Naive thymus-derived CD8-positive, alpha-beta T cell (primary cell): ENCODE measurements around the gene LRRC7. TPM values are rescaled to one million over a fixed set of nuclear protein-coding genes. Genes with fewer than 3 reads are reported as not detected.

Experiments used
- ATAC-seq, 2 donors: fragments of 150-1000 bp; cut with Tn5 transposase in 1 of 2; sonication (Bioruptor Pico), chemical (Tn5 transposase) in 1 of 2; 1 replicate in 1 of 2; 2 replicates in 1 of 2; pipeline ENCODE4 v1.10.0; 2021; ENCODE audit warnings: mild to moderate bottlenecking in 2 of 2, moderate library complexity in 2 of 2
- POLR2A ChIA-PET: fragments of 350-600 bp; sonication (Branson Sonifier 250); formaldehyde crosslinking; loops from one replicate; lab custom pipeline; 2021; ENCODE audit warnings: antibody characterized with exemption; lab: Charles Lee
- DNase-seq, 10 donors: peaks; one replicate each; pipeline versions ENCODE4 v3.0.0 to v3.0.0-alpha.2; 2020 to 2022
- H3K27ac Mint-ChIP-seq, 10 donors: one replicate each; pipeline ENCODE4 v1.8.0; 2020 to 2022; ENCODE audit warnings: mild to moderate bottlenecking in 10 of 10, mixed read lengths in 10 of 10, moderate library complexity in 4 of 10, inconsistent platforms in 1 of 10
- H3K27me3 Mint-ChIP-seq, 5 donors: one replicate each; pipeline ENCODE4 v1.8.0; 2021 to 2022; ENCODE audit warnings: mixed read lengths in 5 of 5
- H3K36me3 Mint-ChIP-seq, 3 donors: one replicate each; pipeline ENCODE4 v1.8.0; 2020 to 2022; ENCODE audit warnings: mixed read lengths in 3 of 3, mild to moderate bottlenecking in 2 of 3, inconsistent platforms in 1 of 3
- H3K4me1 Mint-ChIP-seq, 4 donors: one replicate each; pipeline ENCODE4 v1.8.0; 2021 to 2022; ENCODE audit warnings: mixed read lengths in 4 of 4
- H3K4me3 Mint-ChIP-seq, 10 donors: one replicate each; pipeline ENCODE4 v1.8.0; 2020 to 2022; ENCODE audit warnings: mild to moderate bottlenecking in 10 of 10, mixed read lengths in 10 of 10, moderate library complexity in 6 of 10, inconsistent platforms in 1 of 10
- H3K9me3 Mint-ChIP-seq, 9 donors: one replicate each; pipeline ENCODE4 v1.8.0; 2020 to 2022; ENCODE audit warnings: mixed read lengths in 9 of 9, mild to moderate bottlenecking in 3 of 9, inconsistent platforms in 1 of 9, moderate library complexity in 1 of 9
- polyA plus RNA-seq, 3 donors: library from polyadenylated mRNA; unstranded; fragments of 300-500 nt; fragmentation: Illumina TruSeq; gene quantifications; one replicate each; pipeline ENCODE4 v1.2.3, GENCODE V29; 2021
- total RNA-seq, 8 experiments: library from RNA in 2 of 8; stranded (reverse) in 2 of 8; gene quantifications; one replicate each; pipeline ENCODE4 v1.2.3 and lab custom pipeline; 2021 to 2026

Gene LRRC7
- total and polyA plus RNA-seq, 5 experiments from 2014 or later = 0.13 to 1.5 (median 0.48) TPM

DNA sequence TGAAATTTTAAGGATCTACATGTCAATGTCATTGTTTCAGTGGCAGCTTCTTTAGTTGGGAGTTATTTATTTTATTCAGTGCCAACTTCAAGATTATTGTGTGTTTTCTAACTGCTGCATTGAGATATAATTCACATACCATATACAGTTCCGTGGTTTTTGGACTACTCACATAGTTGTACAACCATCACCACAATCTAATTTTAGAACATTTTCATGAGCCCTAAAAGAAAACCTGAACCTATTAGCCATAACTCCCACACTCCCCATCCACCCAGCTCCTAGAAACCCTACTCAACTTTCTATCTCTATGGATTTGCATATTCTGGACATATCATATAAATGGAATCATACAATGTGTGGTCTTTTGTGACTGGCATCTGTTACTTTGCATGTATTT lies 417.7 kb downstream of the LRRC7 start:
- Mint-ChIP-seq H3K36me3 (no peaks in the 10 kb centered on the region), H3K4me1 (no peaks in the 10 kb centered on the region), H3K4me3 (no peak overlapping the region)

GRCh38 chr1:69985901-69986439 lies 418.2 kb downstream of the LRRC7 start:
- DNase-seq (no peak), ATAC-seq (no peak)
- H3K27me3 Mint-ChIP-seq = peaks cover 0 to 2% (median 0%) of the 10 kb centered on the region in 5 donors
- H3K4me3 Mint-ChIP-seq = no peak overlapping the region
- H3K36me3 Mint-ChIP-seq = no peaks in the 10 kb centered on the region
- no peaks in the 10 kb centered on the region for H3K4me1 Mint-ChIP-seq
- no peak overlapping the region for H3K27ac Mint-ChIP-seq
- POLR2A ChIA-PET = no interaction called here
- H3K9me3 Mint-ChIP-seq = peaks cover 0 to 8% (median 0%) of the 10 kb centered on the region in 9 donors

More for the DNA sequence above, 417.7 kb downstream of the LRRC7 start:
- peaks cover 0 to 2% (median 0%) of the 10 kb centered on the region in 5 donors for H3K27me3 Mint-ChIP-seq
- no peak for ATAC-seq
- H3K9me3 Mint-ChIP-seq = peaks cover 0 to 6% (median 0%) of the 10 kb centered on the region in 9 donors
- DNase-seq = no peak
- H3K27ac Mint-ChIP-seq = no peak overlapping the region
- POLR2A ChIA-PET = no interaction called here

DNA sequence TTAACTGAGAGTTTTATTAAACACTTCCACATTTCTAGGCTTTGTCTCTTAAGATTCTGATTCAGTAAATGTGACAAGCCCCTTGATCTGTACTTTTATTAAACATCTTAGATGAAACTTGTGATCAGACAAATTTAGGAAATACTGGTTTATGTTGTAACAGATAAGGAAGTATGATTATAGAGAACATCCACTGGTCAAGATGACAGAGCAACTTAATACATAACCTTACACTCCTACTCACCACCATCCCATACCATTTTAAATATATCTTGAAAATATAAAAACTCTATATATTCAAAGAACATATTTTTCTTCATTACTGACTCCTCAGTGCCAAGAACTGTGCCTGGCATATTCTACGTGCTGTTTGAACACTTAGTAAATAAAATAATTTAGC lies 420.2 kb downstream of the LRRC7 start:
- no peak overlapping the region for H3K27ac Mint-ChIP-seq
- POLR2A ChIA-PET = no interaction called here
- H3K36me3 Mint-ChIP-seq = no peaks in the 10 kb centered on the region
- peaks cover 0 to 2% (median 0%) of the 10 kb centered on the region in 5 donors for H3K27me3 Mint-ChIP-seq
- peaks cover 0 to 8% (median 0%) of the 10 kb centered on the region in 9 donors for H3K9me3 Mint-ChIP-seq
- DNase-seq (no peak), ATAC-seq (no peak)
- no peak overlapping the region for H3K4me3 Mint-ChIP-seq
- no peaks in the 10 kb centered on the region for H3K4me1 Mint-ChIP-seq

GRCh38 chr1:69991644-69992043 lies 423.9 kb downstream of the LRRC7 start:
- Mint-ChIP-seq H3K9me3 (peaks cover 0 to 8% (median 0%) of the 10 kb centered on the region in 9 donors), H3K4me1 (no peaks in the 10 kb centered on the region), H3K36me3 (no peaks in the 10 kb centered on the region), H3K27ac (no peak overlapping the region), H3K4me3 (no peak overlapping the region), H3K27me3 (no peaks in the 10 kb centered on the region)
- ATAC-seq (no peak), DNase-seq (no peak)
- POLR2A ChIA-PET = no interaction called here

DNA sequence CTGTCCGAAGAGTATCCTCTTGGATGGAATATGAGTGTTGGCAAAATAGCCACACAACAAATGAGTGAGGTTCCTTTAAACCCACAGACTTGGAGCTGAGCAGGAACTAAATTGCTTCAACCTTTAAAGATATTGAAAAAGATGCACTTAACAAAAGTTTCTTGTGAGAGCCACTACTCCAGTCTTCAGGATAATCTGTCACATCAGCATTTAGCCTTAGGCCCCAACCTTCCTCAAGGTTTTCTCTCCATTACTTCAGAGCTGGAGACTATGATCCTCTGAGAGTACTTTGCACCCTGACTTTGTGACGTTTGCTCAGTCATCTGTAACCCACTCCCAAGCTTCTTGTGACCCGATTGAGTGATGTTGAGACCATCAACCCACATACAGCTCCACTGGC lies 424.9 kb downstream of the LRRC7 start:
- Mint-ChIP-seq H3K4me3 (no peak overlapping the region), H3K4me1 (no peaks in the 10 kb centered on the region)
- no peak for ATAC-seq

GRCh38 chr1:69993810-69994209 lies 426.1 kb downstream of the LRRC7 start:
- H3K27me3 Mint-ChIP-seq = no peaks in the 10 kb centered on the region
- H3K27ac Mint-ChIP-seq = no peak overlapping the region
- H3K9me3 Mint-ChIP-seq = peaks cover 0 to 8% (median 0%) of the 10 kb centered on the region in 9 donors
- DNase-seq = no peak
- no peaks in the 10 kb centered on the region for H3K36me3 Mint-ChIP-seq
- no peaks in the 10 kb centered on the region for H3K4me1 Mint-ChIP-seq
- POLR2A ChIA-PET = no interaction called here
- ATAC-seq = no peak
- no peak overlapping the region for H3K4me3 Mint-ChIP-seq

More for the DNA sequence above, 424.9 kb downstream of the LRRC7 start:
- no peaks in the 10 kb centered on the region for H3K36me3 Mint-ChIP-seq
- no peaks in the 10 kb centered on the region for H3K27me3 Mint-ChIP-seq
- POLR2A ChIA-PET = no interaction called here
- H3K9me3 Mint-ChIP-seq = peaks cover 0 to 8% (median 0%) of the 10 kb centered on the region in 9 donors
- DNase-seq = no peak
- H3K27ac Mint-ChIP-seq = no peak overlapping the region

GRCh38 chr1:69994241-69994640 lies 426.5 kb downstream of the LRRC7 start:
- no peaks in the 10 kb centered on the region for H3K27me3 Mint-ChIP-seq

GRCh38 chr1:69998847-69999246 lies 431.1 kb downstream of the LRRC7 start:
- no peaks in the 10 kb centered on the region for H3K27me3 Mint-ChIP-seq
- H3K36me3 Mint-ChIP-seq = no peaks in the 10 kb centered on the region
- ATAC-seq (no peak), DNase-seq (no peak)
- H3K4me1 Mint-ChIP-seq = no peaks in the 10 kb centered on the region
- no peak overlapping the region for H3K4me3 Mint-ChIP-seq
- H3K9me3 Mint-ChIP-seq = peaks cover 0 to 6% (median 0%) of the 10 kb centered on the region in 9 donors
- POLR2A ChIA-PET = no interaction called here
- no peak overlapping the region for H3K27ac Mint-ChIP-seq

More at GRCh38 chr1:69994241-69994640, 426.5 kb downstream of the LRRC7 start:
- DNase-seq (no peak), ATAC-seq (no peak)
- POLR2A ChIA-PET = no interaction called here
- Mint-ChIP-seq H3K27ac (no peak overlapping the region), H3K4me3 (no peak overlapping the region), H3K36me3 (no peaks in the 10 kb centered on the region), H3K4me1 (no peaks in the 10 kb centered on the region), H3K9me3 (peaks cover 0 to 8% (median 0%) of the 10 kb centered on the region in 9 donors)

GRCh38 chr1:70003211-70003908 lies 435.6 kb downstream of the LRRC7 start:
- Mint-ChIP-seq H3K36me3 (no peaks in the 10 kb centered on the region), H3K4me1 (no peaks in the 10 kb centered on the region), H3K27me3 (no peaks in the 10 kb centered on the region), H3K4me3 (no peak overlapping the region), H3K9me3 (peaks cover 0 to 2% (median 0%) of the 10 kb centered on the region in 9 donors), H3K27ac (no peak overlapping the region)
- DNase-seq (no peak), ATAC-seq (no peak)
- POLR2A ChIA-PET = no interaction called here

- no peaks in the 10 kb centered on the region for H3K27me3 Mint-ChIP-seq
- H3K27ac Mint-ChIP-seq = no peak overlapping the region
- H3K9me3 Mint-ChIP-seq = peaks cover 0 to under 1% (median 0%) of the 10 kb centered on the region in 9 donors
- DNase-seq (no peak), ATAC-seq (no peak)
- no peak overlapping the region for H3K4me3 Mint-ChIP-seq
- no peaks in the 10 kb centered on the region for H3K4me1 Mint-ChIP-seq
- POLR2A ChIA-PET = no interaction called here
- H3K36me3 Mint-ChIP-seq = no peaks in the 10 kb centered on the region
Measured at GRCh38 chr1:70005386-70006034, 437.8 kb downstream of the LRRC7 start.

DNA sequence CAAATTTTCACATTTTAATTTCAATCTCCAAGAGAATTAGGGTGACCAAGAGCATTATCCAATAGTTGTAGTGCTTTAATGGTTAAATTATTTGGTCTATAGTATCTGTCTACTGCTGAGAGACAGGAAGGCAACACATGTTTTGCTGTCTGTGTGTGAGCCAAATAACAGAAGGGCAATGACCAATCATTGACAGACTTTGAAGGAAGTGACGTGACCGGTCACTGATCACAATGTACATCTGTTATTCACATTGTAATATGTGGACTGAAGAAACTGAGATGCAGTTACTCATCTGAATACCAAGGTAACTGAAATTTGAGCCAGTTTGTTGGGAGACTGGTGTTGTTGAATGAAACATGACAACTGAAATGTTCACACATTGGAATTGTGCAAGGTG lies 440.9 kb downstream of the LRRC7 start:
- no peaks in the 10 kb centered on the region for H3K9me3 Mint-ChIP-seq
- H3K4me3 Mint-ChIP-seq = no peak overlapping the region
- ATAC-seq (no peak), DNase-seq (no peak)
- no peak overlapping the region for H3K27ac Mint-ChIP-seq
- no peaks in the 10 kb centered on the region for H3K4me1 Mint-ChIP-seq
- no peaks in the 10 kb centered on the region for H3K36me3 Mint-ChIP-seq
- no peaks in the 10 kb centered on the region for H3K27me3 Mint-ChIP-seq
- POLR2A ChIA-PET = no interaction called here

GRCh38 chr1:70017770-70018169 lies 450.0 kb downstream of the LRRC7 start:
- DNase-seq (no peak), ATAC-seq (no peak)
- Mint-ChIP-seq H3K4me3 (no peak overlapping the region), H3K27ac (no peak overlapping the region), H3K36me3 (no peaks in the 10 kb centered on the region), H3K9me3 (no peaks in the 10 kb centered on the region), H3K27me3 (no peaks in the 10 kb centered on the region), H3K4me1 (no peaks in the 10 kb centered on the region)
- POLR2A ChIA-PET = no interaction called here

DNA sequence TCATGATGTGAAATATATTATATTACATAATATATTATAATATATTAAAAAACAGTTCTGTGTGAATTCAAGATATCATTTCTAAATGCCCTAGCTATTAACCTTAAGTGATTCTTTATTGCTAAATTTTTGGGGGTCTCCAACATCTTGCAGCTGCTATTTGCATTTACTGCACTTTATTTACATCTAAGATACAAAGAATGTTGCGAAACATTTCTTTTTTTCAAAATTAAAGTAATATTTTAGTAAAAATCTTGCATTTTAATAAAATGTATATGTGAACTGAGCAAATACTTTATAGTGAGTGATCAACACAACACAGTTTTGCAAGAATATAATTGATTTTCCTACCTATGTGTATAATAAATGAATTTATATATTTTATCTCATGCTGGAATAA lies 456.6 kb downstream of the LRRC7 start:
- H3K4me1 Mint-ChIP-seq = no peaks in the 10 kb centered on the region
- peaks cover 0 to 4% (median 0%) of the 10 kb centered on the region in 9 donors for H3K9me3 Mint-ChIP-seq
- H3K27ac Mint-ChIP-seq = no peak overlapping the region
- POLR2A ChIA-PET = no interaction called here
- no peak overlapping the region for H3K4me3 Mint-ChIP-seq
- DNase-seq (no peak), ATAC-seq (no peak)
- no peaks in the 10 kb centered on the region for H3K27me3 Mint-ChIP-seq
- H3K36me3 Mint-ChIP-seq = peaks cover 0 to 2% (median 0%) of the 10 kb centered on the region in 3 donors
